ENCODE data around the gene ARMC12.
"Not testable (repeated sequence)": the region's sequence is repeated elsewhere in the genome, so short reads cannot be mapped to it uniquely, and the experiment has no call there.

The ARMC12 gene

GRCh38 chr6:35736982-35737412 lies at the start of gene ARMC12:
ARMC12 (plus strand) TSS chr6:35737032; CDS start chr6:35737109, 77 bp downstream.
- DNase-seq (ENCODE audit: extremely low read depth in 1 of 2, low read depth in 1 of 2), result no peak

GRCh38 chr6:35687658-35688604 lies 48.9 kb upstream of the ARMC12 start:
- DNase-seq (ENCODE audit: extremely low read depth in 1 of 2, low read depth in 1 of 2), result peak; percentile 33 to 48

GRCh38 chr6:35688605-35689322 lies 48.1 kb upstream of the ARMC12 start, which contains the start of gene FKBP5:
FKBP5 (minus strand) TSS chr6:35688915; CDS start chr6:35642824, 46,091 bp downstream.
- peak; percentile 83 to 92 for DNase-seq (ENCODE audit: extremely low read depth in 1 of 2, low read depth in 1 of 2)

GRCh38 chr6:35690006-35690405 lies 46.8 kb upstream of the ARMC12 start:
- DNase-seq (ENCODE audit: extremely low read depth in 1 of 2, low read depth in 1 of 2), result not testable (repeated sequence)

GRCh38 chr6:35690484-35690883 lies 46.3 kb upstream of the ARMC12 start:
- DNase-seq (ENCODE audit: extremely low read depth in 1 of 2, low read depth in 1 of 2), result no peak

GRCh38 chr6:35691027-35691824 lies 45.6 kb upstream of the ARMC12 start:
- DNase-seq (ENCODE audit: extremely low read depth in 1 of 2, low read depth in 1 of 2), result no peak

- DNase-seq (ENCODE audit: extremely low read depth in 1 of 2, low read depth in 1 of 2), result no peak
Measured at GRCh38 chr6:35694462-35694861, 42.4 kb upstream of the ARMC12 start.

- not testable (repeated sequence) for DNase-seq (ENCODE audit: extremely low read depth in 1 of 2, low read depth in 1 of 2)
Measured at GRCh38 chr6:35698430-35698829, 38.4 kb upstream of the ARMC12 start.

GRCh38 chr6:35698858-35699257 lies 38.0 kb upstream of the ARMC12 start:
- DNase-seq (ENCODE audit: extremely low read depth in 1 of 2, low read depth in 1 of 2), result no peak

- DNase-seq (ENCODE audit: extremely low read depth in 1 of 2, low read depth in 1 of 2), result no peak
Measured at GRCh38 chr6:35703554-35703953, 33.3 kb upstream of the ARMC12 start.

- no peak for DNase-seq (ENCODE audit: extremely low read depth in 1 of 2, low read depth in 1 of 2)
Measured at GRCh38 chr6:35706468-35706867, 30.4 kb upstream of the ARMC12 start.

GRCh38 chr6:35707714-35708407 lies 29.0 kb upstream of the ARMC12 start:
- no peak for DNase-seq (ENCODE audit: extremely low read depth in 1 of 2, low read depth in 1 of 2)

GRCh38 chr6:35708585-35708984 lies 28.2 kb upstream of the ARMC12 start:
- DNase-seq (ENCODE audit: extremely low read depth in 1 of 2, low read depth in 1 of 2), result no peak

- peak in 1 of 2 donors; percentile 60 for DNase-seq (ENCODE audit: extremely low read depth in 1 of 2, low read depth in 1 of 2)
Measured at GRCh38 chr6:35710241-35710847, 26.5 kb upstream of the ARMC12 start.

GRCh38 chr6:35711731-35712130 lies 25.1 kb upstream of the ARMC12 start:
- DNase-seq (ENCODE audit: extremely low read depth in 1 of 2, low read depth in 1 of 2), result no peak

GRCh38 chr6:35713006-35713767 lies 23.6 kb upstream of the ARMC12 start:
- DNase-seq (ENCODE audit: extremely low read depth in 1 of 2, low read depth in 1 of 2), result no peak

GRCh38 chr6:35716798-35717197 lies 20.0 kb upstream of the ARMC12 start:
- no peak for DNase-seq (ENCODE audit: extremely low read depth in 1 of 2, low read depth in 1 of 2)

GRCh38 chr6:35717449-35718374 lies 19.1 kb upstream of the ARMC12 start:
- no peak for DNase-seq (ENCODE audit: extremely low read depth in 1 of 2, low read depth in 1 of 2)
